ENCODE data around the gene GPR37L1. TPM values are rescaled to one million over a fixed set of nuclear protein-coding genes. Genes with fewer than 3 reads are reported as not detected.
"Not testable (repeated sequence)": the region's sequence is repeated elsewhere in the genome, so short reads cannot be mapped to it uniquely, and the experiment has no call there.

GPR37L1 gene
- total RNA-seq, 1 donor from 2014 or later = 0.41 TPM

DNA sequence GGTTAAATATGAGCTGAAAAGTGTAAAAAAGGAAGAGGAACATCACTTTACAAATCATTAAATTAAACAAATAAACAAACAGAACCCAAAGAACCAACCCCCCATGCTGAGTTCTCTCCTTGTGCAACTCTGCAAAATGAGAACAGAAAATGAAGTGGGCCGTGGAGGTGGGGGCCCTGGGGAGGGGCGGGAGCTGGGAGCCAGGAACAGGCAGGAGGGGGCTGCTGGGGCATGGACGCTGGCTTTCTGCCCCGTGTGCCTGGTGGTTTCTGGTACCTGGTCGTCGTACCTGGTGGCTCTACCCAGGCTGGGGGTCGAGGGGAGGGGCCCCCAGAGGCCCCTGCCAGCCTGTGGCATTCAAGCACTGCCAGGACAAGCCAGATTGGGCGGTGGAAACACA, 10.8 kb downstream of the GPR37L1 start:
- no peak for DNase-seq

DNA sequence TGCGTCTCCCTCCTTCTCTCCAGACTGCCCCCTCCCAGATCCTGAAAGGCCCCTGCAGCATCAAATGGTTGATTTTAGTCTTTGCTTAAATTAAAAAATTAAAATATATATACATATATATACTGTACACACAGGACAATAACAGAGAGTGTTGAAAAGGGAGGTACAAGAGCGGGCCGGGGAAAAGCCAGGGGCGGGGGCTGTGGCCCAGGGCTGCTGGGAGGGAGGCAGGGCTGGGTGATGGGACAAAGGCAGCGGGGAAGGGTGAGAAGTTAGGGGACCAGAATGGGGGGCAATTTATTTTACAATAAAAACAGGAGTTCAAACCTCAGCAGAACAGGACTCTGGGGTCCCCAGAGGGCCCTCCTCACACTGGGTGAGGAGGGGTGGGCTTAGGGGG, 11.3 kb downstream of the GPR37L1 start:
- DNase-seq = no peak

GRCh38 chr1:202134645-202135172, 12.0 kb downstream of the GPR37L1 start:
- DNase-seq = no peak

DNA sequence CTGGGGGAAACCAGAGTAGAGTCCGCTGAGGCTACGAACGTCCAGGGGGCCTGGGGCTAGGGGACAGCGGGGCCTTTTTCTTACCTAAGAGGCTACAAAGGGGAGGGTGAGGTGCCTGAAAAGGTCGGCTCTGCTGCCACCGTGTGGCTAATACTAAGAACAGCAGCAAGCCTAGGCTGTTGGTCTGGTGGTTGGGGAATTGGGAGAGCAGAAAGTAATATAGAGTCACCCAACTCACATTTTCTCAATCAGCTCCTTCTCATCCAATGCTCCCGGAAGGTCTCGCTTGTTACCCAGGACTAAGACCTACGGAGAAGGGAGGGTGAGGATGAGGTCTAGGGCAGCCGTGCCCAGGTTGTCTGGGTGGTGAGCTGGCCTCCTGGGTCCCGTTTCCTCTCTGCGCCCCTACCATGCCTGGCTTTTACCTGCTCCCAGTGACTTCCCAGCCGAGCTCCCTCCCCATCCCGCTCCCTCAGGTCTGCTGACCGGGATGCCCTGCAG, 12.6 kb downstream of the GPR37L1 start:
- peak; percentile 79 for DNase-seq

GRCh38 chr1:202140833-202141232, 18.1 kb downstream of the GPR37L1 start:
- no peak for DNase-seq

DNA sequence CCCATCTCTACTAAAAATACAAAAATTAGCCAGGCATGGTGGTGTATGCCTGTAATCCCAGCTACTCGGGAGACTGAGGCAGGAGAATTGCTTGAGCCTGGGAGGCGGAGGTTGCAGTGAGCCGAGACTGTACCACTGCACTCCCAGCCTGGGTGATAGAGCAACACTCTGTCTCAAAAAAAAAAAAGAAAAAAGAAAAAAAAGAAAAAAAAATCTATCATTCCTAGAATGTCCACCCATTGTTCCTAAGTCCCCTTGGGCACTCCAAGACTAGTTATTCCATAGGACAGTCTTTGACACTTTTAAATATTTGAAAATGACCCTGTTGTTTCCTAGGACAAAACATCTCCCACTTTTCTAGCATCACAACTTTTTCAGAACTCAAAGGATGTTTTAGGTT, 18.8 kb downstream of the GPR37L1 start:
- DNase-seq = not testable (repeated sequence)

GRCh38 chr1:202143011-202143767, 20.5 kb downstream of the GPR37L1 start:
- DNase-seq = peak; percentile 37

- peak; percentile 55 for DNase-seq
These were observed 21.2 kb downstream of the GPR37L1 start for GRCh38 chr1:202143768-202144401.

DNA sequence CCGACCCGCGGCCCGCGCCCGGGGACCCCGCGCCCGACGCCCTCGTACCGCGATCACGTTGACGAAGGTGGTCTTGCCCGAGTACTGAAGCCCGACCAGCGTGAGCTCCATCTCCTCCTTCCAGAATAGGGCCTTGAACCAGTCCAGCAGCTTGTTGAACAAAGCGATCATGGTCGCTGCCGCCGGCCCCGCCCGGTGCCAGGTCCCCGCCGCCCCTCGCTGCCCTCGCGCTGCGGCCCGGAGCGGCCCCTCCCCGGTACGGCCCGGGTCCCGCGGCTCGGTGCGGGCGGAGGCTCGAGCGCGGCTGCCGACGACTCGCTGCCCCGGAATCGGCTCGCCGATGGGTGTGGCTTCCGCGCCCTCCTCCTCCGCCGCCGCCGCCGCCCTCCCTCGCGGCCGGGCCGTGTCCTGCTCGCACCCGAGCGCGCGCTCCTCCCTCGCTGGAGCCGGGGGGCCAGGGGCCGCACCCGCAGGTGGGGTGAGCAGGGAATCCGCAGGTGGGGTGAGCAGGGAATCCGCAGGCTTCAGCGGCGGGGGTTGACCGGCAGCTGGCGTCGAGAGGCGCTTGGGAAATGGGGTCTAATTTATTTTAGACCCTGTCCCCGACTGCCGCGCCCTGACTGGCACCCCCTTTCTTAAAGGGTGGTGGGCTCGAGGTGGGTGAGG, 21.8 kb downstream of the GPR37L1 start, which contains the start of gene ARL8A:
Gene ARL8A (minus strand): TSS at position 336 of the 666 bp plus-strand sequence. CDS start 165 bp downstream, at position 171.
- peak; percentile 78 for DNase-seq

DNA sequence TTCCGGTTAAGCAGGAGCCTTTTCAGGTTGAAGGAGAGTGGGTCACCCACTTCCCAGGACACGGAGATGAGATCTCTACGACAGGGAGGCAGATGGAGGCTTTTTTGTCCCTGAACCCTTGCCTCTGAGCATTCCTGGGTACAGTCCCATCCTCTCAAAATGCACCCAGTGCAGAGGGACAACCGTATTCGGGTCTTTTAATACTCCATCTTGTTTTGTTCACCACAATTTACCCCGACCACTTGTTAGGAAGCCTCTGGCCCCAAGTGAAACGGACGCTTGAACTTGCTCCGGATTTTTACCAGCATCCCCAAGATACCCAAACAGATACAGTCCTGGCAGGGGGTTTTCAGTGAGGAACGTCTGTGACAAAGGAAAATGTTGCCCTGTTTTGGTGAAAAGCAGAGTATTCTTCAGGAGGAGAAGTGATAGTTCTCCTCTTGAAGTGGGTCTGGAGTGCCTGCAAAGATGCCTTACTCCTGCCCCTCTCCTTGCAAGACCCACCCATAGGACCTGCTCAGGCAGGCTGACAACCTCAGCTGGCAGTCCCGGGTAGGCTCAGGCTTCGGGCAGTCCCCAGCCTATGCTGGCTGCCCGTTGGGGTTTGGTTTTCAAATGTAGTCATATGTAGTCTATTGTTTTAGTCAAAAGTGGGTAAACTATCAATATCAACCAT, 22.5 kb downstream of the GPR37L1 start:
- no peak for DNase-seq

DNA sequence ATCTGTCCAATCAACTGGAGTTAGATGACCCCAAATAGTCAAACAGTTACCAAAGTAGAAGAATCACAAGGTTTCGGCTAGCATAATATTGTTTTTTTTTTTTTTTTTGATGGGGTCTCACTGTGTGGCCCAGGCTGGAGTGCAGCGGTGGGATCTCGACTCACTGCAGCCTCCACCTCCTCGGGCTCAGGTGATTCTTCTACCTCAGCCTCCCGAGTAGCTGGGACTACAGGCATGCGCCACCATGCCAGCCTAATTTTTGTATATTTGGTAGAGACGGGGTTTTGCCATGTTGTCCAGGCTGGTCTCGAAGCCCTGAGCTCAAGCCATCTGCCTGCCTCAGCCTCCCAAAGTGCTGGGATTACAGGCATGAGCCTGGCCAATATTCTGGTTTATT, 23.0 kb downstream of the GPR37L1 start:
- not testable (repeated sequence) for DNase-seq

DNA sequence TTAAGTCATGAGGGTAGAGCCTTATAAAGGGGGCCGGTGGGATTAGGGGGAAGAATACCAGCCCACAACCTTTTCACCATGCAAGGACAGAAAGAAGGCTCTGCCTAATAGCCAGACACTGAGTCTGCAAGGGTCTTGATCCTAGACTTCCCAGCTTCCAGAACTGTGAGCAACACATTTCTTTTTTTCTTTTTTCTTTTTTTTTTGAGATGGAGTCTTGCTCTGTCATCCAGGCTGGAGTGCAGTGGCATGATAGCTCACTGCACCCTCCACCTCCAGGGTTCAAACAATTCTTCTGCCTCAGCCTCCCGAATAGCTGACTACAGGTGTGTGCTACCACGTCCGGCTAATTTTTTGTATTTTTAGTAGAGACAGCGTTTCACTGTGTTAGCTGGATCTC, 23.6 kb downstream of the GPR37L1 start:
- no peak for DNase-seq

DNA sequence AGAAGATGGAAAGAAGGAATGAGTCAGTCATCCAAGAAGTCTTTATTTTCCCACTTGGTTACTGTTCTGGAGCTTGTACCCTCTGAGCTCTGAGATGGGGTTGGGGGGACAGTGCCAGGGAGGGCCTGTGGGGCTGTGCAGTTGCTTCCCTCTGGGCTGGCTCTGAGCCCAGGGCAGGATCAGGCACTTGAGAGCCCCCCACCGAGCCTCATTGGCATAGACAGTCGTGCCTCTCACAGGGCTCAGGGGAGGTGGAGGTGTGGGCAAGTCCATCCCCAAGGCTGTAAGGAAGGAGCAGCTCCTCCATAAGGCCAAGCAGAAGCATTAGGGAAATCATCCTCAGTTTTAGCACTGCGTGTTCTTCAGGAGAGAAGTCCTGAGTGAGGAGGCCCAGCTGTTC, 24.3 kb downstream of the GPR37L1 start:
- DNase-seq = no peak

- no peak for DNase-seq
These were observed 25.7 kb downstream of the GPR37L1 start for GRCh38 chr1:202148391-202148790.

GRCh38 chr1:202149566-202149965, 26.8 kb downstream of the GPR37L1 start:
- no peak for DNase-seq

GRCh38 chr1:202150187-202150586, 27.5 kb downstream of the GPR37L1 start:
- no peak for DNase-seq

- DNase-seq = no peak
These were observed 27.9 kb downstream of the GPR37L1 start for GRCh38 chr1:202150602-202151001.

DNA sequence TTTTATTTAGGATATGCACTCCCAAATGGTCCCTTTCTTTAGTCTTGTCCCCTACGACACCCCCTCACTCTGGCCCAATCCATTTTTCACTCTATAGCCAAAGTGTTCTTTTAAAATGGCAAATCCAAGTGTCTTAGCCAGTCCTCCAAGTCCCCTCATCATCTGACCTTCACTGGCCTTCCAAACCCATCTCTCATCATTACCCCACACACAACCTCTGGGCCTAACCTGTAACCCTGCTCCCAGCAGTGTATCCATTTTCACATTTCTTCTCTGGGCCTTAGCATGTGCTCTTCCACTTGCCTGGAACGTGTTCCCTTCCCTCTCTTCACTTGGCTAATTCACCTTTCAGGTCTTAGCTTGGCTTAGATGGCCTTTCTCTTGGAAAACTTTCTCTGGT, 28.3 kb downstream of the GPR37L1 start:
- no peak for DNase-seq

DNA sequence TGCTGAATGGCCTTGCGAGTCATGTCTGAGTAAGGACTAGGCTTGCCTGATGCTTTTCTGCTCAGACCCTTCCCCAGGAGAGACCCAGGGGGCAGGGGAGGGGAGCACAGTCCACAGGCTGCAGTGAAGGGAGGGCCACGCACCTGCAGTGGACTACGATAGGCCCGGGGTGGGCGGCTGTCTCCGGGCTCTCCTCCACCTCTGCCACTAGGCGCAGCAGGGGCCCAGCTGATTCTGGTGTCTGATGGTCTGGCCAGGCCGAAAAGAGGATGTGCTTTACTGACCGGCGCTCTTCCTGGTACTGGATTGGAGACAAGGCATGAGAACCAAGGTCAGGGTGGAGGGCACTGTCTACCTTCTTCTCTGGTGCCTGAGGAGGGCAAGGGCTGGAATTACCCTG, 29.7 kb downstream of the GPR37L1 start:
- no peak for DNase-seq

GRCh38 chr1:202153284-202153683, 30.6 kb downstream of the GPR37L1 start:
- DNase-seq = no peak

DNA sequence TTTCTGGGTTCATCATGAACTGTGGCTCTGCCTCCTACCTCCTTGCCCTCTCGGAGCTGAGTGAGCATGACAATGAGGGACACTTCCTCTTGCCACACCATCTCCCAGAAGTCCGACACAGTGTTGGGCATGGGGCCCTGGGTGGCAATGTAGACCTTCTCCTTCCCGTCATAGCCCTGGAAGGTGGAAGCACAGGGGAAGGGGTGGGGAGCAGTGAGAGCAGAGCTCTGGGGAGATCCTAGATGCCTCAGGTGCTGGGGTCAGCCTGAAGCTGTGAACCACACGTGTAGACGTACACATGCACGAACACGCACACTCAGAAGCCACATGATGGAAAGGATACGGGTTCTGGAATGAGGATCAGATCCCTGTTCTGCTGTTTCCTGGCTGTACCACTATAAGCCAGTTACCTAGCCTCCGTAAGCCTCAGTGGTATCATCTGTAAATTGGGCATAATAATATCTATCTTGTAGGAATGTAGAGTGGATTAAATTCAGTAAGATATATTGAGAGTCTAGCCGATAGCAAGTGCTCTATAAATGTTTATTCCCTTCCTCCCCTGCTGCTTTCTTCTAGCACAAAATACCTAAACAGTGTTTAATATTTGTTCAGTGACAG, 31.5 kb downstream of the GPR37L1 start:
- no peak for DNase-seq
